ENCODE measurements around the gene LUZP1.

GRCh38 chr1:23118957-23119792 lies 49.5 kb downstream of the LUZP1 start:
- TF ChIP-seq CTCF (IDR thresholded peaks at IDR 0.05), result no peak
- TF ChIP-seq POLR2A (IDR thresholded peaks at IDR 0.05), result no peak
